AG08396 (cell line): ENCODE results near the gene DEFB112.

Experiments
- DNase-seq: peaks from one replicate; pipeline ENCODE4 v3.0.0; 2012; ENCODE audit warnings: low spot score, mixed read lengths

DEFB112 gene

GRCh38 chr6:50049829-50050228, at the start of gene DEFB112:
Gene DEFB112, minus strand, starts transcription at chr6:50049929. Its CDS starts 60 bp downstream, at chr6:50049869.
- DNase-seq: no peak

DNA sequence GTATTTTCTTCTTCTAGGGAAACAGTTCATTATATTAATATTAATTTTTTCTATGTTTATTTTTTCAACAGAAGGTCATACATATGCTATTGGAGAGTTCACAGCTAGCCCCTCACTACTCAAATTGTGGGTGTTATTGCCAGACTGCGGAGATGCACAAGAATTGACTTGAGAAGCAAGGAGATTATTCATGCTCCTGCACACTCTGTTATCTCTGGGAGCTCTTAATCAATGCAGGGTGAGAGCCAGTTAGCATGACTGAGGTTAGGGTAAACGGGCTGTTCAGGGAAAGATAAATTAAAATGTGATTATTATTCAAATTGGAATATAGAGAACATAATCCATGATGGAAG, 48.9 kb upstream of the DEFB112 start:
- DNase-seq: no peak

GRCh38 chr6:50097966-50098640, 48.4 kb upstream of the DEFB112 start:
- DNase-seq: no peak

DNA sequence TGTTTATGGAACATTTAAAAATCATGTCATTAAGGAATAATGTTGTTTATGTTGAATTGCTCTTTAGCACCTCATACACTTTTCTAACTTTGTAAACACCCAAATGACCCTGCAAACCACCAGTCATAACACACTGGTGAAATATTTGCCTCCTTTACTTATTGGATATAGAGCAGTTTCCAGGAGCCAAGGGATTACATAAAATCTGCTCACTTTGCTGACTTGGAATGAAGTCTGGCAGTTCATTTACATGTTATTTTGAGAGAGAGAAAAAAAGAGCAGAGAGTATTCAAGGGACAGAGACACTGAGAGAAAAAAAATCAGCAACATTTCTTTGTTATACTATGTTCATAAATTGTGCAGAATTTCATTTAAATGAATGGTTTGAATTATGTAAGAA, 46.6 kb upstream of the DEFB112 start:
- no peak for DNase-seq

- DNase-seq: no peak
Observed at GRCh38 chr6:50093938-50094272, 44.2 kb upstream of the DEFB112 start.

- no peak for DNase-seq
Observed at GRCh38 chr6:50093116-50093937, 43.6 kb upstream of the DEFB112 start.

DNA sequence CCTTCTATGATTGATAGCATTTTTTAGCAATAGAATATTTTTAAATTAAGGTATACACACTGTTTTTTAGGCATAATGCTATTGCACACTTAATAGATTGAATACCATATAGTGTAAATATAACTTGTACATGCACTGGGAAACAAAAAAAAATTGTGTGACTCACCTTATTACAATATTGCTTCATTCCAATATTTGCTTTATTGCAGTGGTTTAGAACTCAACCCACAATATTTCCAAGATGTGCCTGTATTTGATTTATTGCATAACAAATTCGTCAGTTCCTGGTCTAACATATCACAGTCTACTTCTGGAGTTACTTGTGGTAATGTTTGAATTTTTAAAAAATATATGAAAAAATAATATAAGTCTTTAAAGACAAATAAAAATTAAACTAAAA, 41.9 kb upstream of the DEFB112 start:
- no peak for DNase-seq

GRCh38 chr6:50089911-50090310, 40.2 kb upstream of the DEFB112 start:
- DNase-seq: no peak

GRCh38 chr6:50087231-50087954, 37.7 kb upstream of the DEFB112 start:
- peak; percentile 11 for DNase-seq

DNA sequence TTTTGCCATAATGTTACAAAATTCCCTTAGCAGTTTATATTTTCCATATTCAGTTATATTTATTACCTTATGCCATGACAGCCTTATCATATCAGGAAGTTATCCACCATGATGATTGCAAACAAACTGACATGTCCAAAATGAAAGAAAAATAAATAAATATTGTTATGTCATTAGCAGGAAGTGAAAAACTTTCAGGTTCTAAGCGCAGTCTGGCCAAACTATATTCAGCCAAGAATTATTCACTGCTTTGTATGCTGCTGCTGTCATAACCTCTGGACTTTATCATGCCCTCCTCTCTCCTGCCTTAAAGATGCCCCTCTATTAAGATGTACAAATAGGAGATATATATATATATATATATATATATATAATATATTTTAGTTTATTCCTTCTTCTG, 27.7 kb upstream of the DEFB112 start:
- no peak for DNase-seq

DNA sequence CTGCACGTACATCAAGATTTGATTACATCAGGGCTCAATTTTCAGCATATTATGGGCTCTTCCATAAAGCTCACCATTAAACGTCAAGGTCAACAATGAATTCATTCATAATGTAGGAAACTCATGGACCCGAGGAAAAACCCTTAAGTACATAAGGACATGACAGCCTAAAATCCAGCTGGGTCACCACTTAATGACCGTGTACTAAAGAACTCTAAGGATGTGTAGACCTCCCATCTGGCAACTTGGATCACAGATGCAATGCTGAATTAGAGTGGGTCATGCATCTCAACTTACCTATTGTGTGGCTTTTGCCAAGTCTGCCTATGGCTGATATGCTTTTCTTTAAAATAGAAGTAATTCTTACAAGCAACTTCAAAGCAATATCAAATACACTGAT, 26.7 kb upstream of the DEFB112 start:
- DNase-seq: no peak

GRCh38 chr6:50071921-50072320, 22.2 kb upstream of the DEFB112 start:
- DNase-seq: no peak

GRCh38 chr6:50070101-50070500, 20.4 kb upstream of the DEFB112 start:
- no peak for DNase-seq

GRCh38 chr6:50062051-50062450, 12.3 kb upstream of the DEFB112 start:
- DNase-seq: no peak

DNA sequence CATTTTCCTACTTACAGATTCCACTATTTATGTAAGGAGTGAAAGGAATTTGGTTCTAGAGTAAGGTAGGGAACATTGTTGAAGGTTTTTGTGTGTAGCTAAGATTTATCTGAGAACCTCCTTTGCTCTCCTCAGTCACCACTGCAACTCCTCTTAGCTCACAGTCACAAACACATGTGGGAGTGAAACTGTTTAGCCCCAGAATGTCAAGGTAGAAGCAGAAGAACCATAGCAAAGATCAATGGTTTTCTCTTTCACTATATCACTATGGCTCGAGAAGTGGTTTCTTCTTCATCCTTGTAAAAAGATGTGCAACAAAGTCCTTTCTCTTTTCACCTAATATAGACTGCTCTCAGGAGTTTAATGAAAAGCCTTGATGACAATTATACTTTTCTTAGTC, 6.5 kb upstream of the DEFB112 start:
- no peak for DNase-seq

- no peak for DNase-seq
Observed at GRCh38 chr6:50047026-50047425, 2.7 kb downstream of the DEFB112 start.

GRCh38 chr6:50030777-50031562, 18.8 kb downstream of the DEFB112 start:
- DNase-seq: no peak

DNA sequence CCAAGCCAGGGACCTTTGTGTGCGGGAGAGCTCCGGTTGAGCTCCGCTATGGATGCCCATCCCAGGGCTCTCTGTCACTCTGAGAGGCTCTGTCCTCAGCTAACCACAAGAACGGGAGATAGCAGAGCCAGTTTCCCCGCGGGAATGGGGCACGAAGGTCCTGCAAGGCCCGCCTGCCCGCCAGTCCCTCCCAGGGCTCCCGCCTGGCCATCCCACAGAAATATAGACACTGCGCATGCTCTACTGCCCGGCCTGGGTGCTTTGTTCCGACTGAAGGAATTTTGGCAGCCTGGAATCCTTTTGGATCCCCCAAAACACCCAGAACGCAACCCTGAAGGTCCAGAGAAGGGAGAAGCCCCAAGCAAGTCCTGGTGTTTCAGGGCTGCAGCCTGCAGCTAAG, 19.4 kb downstream of the DEFB112 start:
- DNase-seq: no peak

DNA sequence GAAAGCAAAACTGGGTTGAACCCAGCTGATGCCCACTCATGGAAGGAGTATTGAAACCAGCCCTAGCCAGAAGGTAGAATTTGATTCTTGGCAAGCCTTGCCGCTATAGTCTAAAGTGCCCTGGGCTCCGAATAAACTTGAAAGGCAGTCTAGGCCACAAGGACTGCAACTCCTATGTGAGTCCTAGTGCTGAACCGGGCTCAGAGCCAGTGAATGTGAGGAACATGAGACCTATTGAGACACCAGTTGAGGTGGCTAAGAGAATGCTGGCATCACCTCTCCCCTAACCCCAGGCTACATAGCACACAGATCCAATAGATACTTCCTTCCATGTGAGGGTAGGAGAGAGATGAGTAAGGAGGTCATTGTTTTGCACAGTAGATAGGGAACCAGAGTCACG, 24.5 kb downstream of the DEFB112 start:
- no peak for DNase-seq

- DNase-seq: no peak
Observed at GRCh38 chr6:50021894-50022293, 27.8 kb downstream of the DEFB112 start, which contains the start of gene DEFB110. Gene DEFB110, minus strand, starts transcription at chr6:50021994. Its CDS starts 59 bp downstream, at chr6:50021935.

DNA sequence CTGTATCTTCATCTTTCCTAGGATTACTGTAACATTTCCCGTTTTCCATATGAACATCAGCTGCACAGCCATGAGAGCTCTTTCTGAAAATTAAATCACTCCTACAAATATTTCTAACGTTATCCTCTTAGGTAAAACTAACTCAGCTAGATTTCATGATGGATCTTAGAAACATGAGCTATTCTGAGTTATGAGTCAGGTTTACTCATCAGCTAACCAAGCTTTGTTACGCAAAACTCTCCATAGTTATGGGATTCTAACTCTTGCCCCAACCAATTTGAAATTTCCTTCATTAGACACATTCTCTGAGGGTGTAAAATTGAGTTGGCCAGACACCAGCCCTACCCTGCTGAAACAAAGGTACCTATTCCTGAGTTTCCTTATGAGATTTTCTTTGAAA, 41.9 kb downstream of the DEFB112 start:
- DNase-seq: no peak

DNA sequence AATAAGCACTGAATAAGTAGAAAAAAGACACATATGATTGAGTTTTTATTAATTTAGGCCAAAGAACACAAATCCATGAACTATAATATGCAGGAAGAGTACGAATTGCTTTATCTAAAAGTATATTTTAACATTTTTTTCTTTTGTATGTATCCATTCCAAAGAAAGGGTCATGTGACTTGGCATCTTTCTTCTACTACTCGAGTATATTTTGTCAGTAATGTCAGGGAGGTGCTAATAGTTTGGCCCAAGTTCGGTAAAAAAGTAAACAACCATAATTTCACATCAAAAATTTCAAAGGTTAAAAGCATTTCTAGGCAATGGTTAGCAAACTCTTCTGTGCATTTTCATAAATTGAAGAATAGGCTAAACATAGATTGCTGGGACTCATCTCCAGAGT, 46.6 kb downstream of the DEFB112 start:
- no peak for DNase-seq
